ENCODE data around the gene CD2.

Gene CD2

DNA sequence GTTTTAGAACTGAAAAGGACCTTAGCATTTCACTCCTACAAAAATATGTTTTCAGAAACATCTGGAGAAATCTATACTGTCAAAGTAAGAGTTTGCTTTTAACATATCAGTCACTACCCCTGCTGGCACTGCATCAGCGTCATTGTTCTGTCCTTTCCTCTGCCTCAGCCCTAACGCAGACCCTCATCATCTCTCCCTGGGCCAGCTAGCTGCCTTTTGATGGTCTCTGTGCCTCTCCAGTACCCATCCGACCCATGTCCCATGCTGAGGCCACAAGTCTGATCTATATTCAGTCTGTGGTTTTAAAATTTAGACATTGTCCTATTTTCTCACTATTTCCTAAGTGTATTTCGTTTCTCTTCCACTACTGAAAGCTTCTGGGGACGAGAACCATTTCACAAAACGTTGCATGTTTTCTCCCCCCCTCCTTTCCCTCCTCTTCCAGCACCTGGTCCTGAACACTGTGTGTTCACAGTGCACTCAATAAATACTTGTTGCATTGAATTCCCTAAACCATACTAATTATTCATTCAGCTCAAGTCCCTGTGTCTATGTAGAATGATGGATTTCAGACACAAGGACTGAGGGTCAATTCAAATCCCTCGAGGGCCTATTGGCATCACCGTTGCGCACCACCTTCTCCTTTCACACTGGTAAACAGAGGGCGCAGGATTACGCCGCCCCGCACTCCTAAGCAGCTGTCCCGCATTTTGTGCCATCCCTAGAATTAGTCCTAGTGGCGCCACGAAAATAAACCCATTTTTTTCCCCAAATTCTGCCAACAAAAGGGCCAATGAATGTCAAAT lies 53.4 kb downstream of the CD2 start:
- Histone ChIP-seq H2AFZ (ENCODE audit: low read depth, low read length) (peak overlapping the region; percentile 38), H3K9me3 (ENCODE audit: insufficient read depth, low read length, severe bottlenecking) (peaks cover 2% of the 10 kb centered on the region), H3K9ac (ENCODE audit: low read depth, low read length) (no peak overlapping the region), H3K4me1 (ENCODE audit: insufficient read depth, low read length) (peaks cover 38% of the 10 kb centered on the region), H4K20me1 (ENCODE audit: insufficient read depth, low read length) (no peaks in the 10 kb centered on the region), H3K36me3 (ENCODE audit: insufficient read depth, low read length) (no peaks in the 10 kb centered on the region), H3K4me2 (ENCODE audit: insufficient read depth, low read length) (no peak overlapping the region), H3K79me2 (ENCODE audit: insufficient read depth, low read length) (no peaks in the 10 kb centered on the region), H3K27me3 (ENCODE audit: insufficient read depth, low read length, poor library complexity) (no peaks in the 10 kb centered on the region), H3K27ac (ENCODE audit: low read length) (peak overlapping the region; percentile 5; the same call in 1 of the 2 replicates), H3K4me3 (ENCODE audit: low read depth in 1 of 2, low read length in 2 of 2) (no peak overlapping the region)
- ATAC-seq (ENCODE audit: insufficient read depth, low read depth), result no peak
- TF ChIP-seq EZH2 (IDR thresholded peaks at IDR 0.05; ENCODE audit: borderline replicate concordance, low read depth, low read length, severe bottlenecking), result no peak
- no peak for TF ChIP-seq CTCF (IDR thresholded peaks at IDR 0.05; ENCODE audit: borderline replicate concordance, extremely low read depth, low read length, poor library complexity, severe bottlenecking)
- no peak for DNase-seq

- Histone ChIP-seq H3K4me3 (ENCODE audit: low read depth in 1 of 2, low read length in 2 of 2) (no peak overlapping the region), H4K20me1 (ENCODE audit: insufficient read depth, low read length) (no peaks in the 10 kb centered on the region), H3K36me3 (ENCODE audit: insufficient read depth, low read length) (no peaks in the 10 kb centered on the region), H3K9ac (ENCODE audit: low read depth, low read length) (no peak overlapping the region), H2AFZ (ENCODE audit: low read depth, low read length) (peak overlapping the region; percentile 34; the same call in 1 of the 2 replicates), H3K27me3 (ENCODE audit: insufficient read depth, low read length, poor library complexity) (no peaks in the 10 kb centered on the region), H3K27ac (ENCODE audit: low read length) (0 out of 2 replicates have a peak overlapping the region, but pooled peaks have one; percentile 5), H3K79me2 (ENCODE audit: insufficient read depth, low read length) (no peaks in the 10 kb centered on the region), H3K9me3 (ENCODE audit: insufficient read depth, low read length, severe bottlenecking) (peaks cover 6% of the 10 kb centered on the region), H3K4me1 (ENCODE audit: insufficient read depth, low read length) (peaks cover 38% of the 10 kb centered on the region), H3K4me2 (ENCODE audit: insufficient read depth, low read length) (no peak overlapping the region)
- no peak for DNase-seq
- no peak for TF ChIP-seq EZH2 (IDR thresholded peaks at IDR 0.05; ENCODE audit: borderline replicate concordance, low read depth, low read length, severe bottlenecking)
- no peak for TF ChIP-seq CTCF (IDR thresholded peaks at IDR 0.05; ENCODE audit: borderline replicate concordance, extremely low read depth, low read length, poor library complexity, severe bottlenecking)
- no peak for ATAC-seq (ENCODE audit: insufficient read depth, low read depth)
Measured at GRCh38 chr1:116808200-116808847, 54.1 kb downstream of the CD2 start.

- Histone ChIP-seq H4K20me1 (ENCODE audit: insufficient read depth, low read length) (no peaks in the 10 kb centered on the region), H3K79me2 (ENCODE audit: insufficient read depth, low read length) (no peaks in the 10 kb centered on the region), H3K9ac (ENCODE audit: low read depth, low read length) (no peak overlapping the region), H3K27me3 (ENCODE audit: insufficient read depth, low read length, poor library complexity) (no peaks in the 10 kb centered on the region), H3K4me2 (ENCODE audit: insufficient read depth, low read length) (no peak overlapping the region), H3K27ac (ENCODE audit: low read length) (no peak overlapping the region), H2AFZ (ENCODE audit: low read depth, low read length) (0 out of 2 replicates have a peak overlapping the region, but pooled peaks have one; percentile 34), H3K36me3 (ENCODE audit: insufficient read depth, low read length) (no peaks in the 10 kb centered on the region), H3K4me1 (ENCODE audit: insufficient read depth, low read length) (peaks cover 38% of the 10 kb centered on the region), H3K9me3 (ENCODE audit: insufficient read depth, low read length, severe bottlenecking) (peaks cover 6% of the 10 kb centered on the region), H3K4me3 (ENCODE audit: low read depth in 1 of 2, low read length in 2 of 2) (no peak overlapping the region)
- no peak for TF ChIP-seq CTCF (IDR thresholded peaks at IDR 0.05; ENCODE audit: borderline replicate concordance, extremely low read depth, low read length, poor library complexity, severe bottlenecking)
- TF ChIP-seq EZH2 (IDR thresholded peaks at IDR 0.05; ENCODE audit: borderline replicate concordance, low read depth, low read length, severe bottlenecking), result no peak
- ATAC-seq (ENCODE audit: insufficient read depth, low read depth), result no peak
- DNase-seq, result no peak
Measured at GRCh38 chr1:116808848-116809508, 54.7 kb downstream of the CD2 start.
